Neural cell (in vitro differentiated cells): ENCODE results near the gene FAM78B.

ENCODE experiments used
- EZH2 ChIP-seq: fragments of 200-600, 300-800 bp; shearing (Covaris generic), sonication (generic); IDR thresholded peaks from 2 replicates; pipeline ENCODE4 v1.6.1; 2014; ENCODE audit warnings: antibody characterized with exemption, low read length, borderline replicate concordance, mild to moderate bottlenecking; ENCODE audit not compliant: insufficient read depth, poor library complexity, severe bottlenecking
- RAD21 ChIP-seq: fragments of 450-650 bp; conservative IDR thresholded peaks from 2 replicates; pipeline ENCODE4 v1.6.1; 2014; ENCODE audit warnings: antibody characterized with exemption, mild to moderate bottlenecking, moderate library complexity
- TF ChIP-seq, protein P1 (sequence below): fragments of 450-650 bp; IDR thresholded peaks from 2 replicates; pipeline ENCODE4 v1.5.1; 2014; ENCODE audit warnings: antibody characterized with exemption, mild to moderate bottlenecking, moderate library complexity; ENCODE audit not compliant: poor library complexity, severe bottlenecking

DNA sequence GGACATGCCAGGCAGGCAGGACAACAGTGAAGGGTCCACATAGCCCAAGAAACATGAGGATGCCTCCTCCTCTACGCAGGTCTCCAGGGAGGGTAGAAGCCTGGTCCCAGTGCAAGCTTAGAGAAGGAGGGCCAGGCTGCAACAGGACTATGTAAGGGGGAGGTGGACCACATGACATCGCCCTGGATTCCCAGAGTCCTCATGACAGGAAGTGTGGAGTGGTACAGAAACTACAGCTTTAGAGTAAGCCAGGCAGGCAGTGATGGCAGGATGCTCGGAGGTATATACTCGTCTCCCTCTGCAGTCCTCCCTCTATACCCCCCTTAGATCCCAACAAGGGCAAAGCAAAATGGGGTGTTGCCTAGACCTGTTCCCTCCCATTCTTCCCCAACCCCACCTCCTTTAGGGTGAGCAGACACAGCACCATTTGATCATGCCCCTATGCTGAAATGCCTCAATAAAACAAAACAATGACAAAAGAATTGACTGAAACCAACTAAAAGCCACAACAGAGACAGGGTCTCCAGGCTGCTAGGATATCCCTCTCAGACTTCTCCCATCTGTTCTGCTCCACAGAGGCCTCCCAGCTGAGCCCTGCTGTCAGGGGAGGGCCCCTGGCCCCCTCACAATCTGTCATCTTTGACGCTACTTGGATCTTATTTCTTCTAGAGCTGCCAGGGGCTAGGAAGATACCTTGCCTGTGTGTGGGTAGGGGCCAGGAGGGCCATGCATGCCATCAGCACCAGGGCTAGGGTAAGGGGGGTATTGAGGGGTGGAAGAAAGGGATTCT, 13.1 kb downstream of the FAM78B start:
- TF ChIP-seq, protein P1, sequence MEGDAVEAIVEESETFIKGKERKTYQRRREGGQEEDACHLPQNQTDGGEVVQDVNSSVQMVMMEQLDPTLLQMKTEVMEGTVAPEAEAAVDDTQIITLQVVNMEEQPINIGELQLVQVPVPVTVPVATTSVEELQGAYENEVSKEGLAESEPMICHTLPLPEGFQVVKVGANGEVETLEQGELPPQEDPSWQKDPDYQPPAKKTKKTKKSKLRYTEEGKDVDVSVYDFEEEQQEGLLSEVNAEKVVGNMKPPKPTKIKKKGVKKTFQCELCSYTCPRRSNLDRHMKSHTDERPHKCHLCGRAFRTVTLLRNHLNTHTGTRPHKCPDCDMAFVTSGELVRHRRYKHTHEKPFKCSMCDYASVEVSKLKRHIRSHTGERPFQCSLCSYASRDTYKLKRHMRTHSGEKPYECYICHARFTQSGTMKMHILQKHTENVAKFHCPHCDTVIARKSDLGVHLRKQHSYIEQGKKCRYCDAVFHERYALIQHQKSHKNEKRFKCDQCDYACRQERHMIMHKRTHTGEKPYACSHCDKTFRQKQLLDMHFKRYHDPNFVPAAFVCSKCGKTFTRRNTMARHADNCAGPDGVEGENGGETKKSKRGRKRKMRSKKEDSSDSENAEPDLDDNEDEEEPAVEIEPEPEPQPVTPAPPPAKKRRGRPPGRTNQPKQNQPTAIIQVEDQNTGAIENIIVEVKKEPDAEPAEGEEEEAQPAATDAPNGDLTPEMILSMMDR, result no peak
- no peak for TF ChIP-seq RAD21
- TF ChIP-seq EZH2, result no peak
